GM12875 (cell line): ENCODE results near the gene TSPOAP1.

Experiments
- H3K4me3 ChIP-seq: one replicate; pipeline ENCODE4 v1.5.1; 2011; ENCODE audit warnings: low read depth, low read length, control low read depth
- CTCF ChIP-seq: IDR thresholded peaks from 2 replicates; pipeline ENCODE4 v1.5.1; 2011; ENCODE audit warnings: low read depth, mild to moderate bottlenecking, control low read depth, inconsistent platforms, low read length, moderate library complexity, borderline replicate concordance; ENCODE audit not compliant: insufficient read depth

The TSPOAP1 gene

GRCh38 chr17:58269557-58270291 is 58.9 kb downstream of the TSPOAP1 start:
- H3K4me3 ChIP-seq = no peak overlapping the region
- TF ChIP-seq CTCF = no peak

- H3K4me3 ChIP-seq = no peak overlapping the region
- no peak for TF ChIP-seq CTCF
Measured at GRCh38 chr17:58268774-58269556, 59.6 kb downstream of the TSPOAP1 start.

GRCh38 chr17:58268326-58268725 is 60.3 kb downstream of the TSPOAP1 start:
- no peak for TF ChIP-seq CTCF
- no peak overlapping the region for H3K4me3 ChIP-seq

- no peak for TF ChIP-seq CTCF
- no peak overlapping the region for H3K4me3 ChIP-seq
Measured at GRCh38 chr17:58267347-58268324, 61.0 kb downstream of the TSPOAP1 start.

GRCh38 chr17:58265902-58266875 is 62.4 kb downstream of the TSPOAP1 start:
- H3K4me3 ChIP-seq = no peak overlapping the region
- TF ChIP-seq CTCF = no peak

- no peak overlapping the region for H3K4me3 ChIP-seq
Measured at GRCh38 chr17:58265271-58265670, 63.3 kb downstream of the TSPOAP1 start.

More at GRCh38 chr17:58265271-58265670, 63.3 kb downstream of the TSPOAP1 start:
- no peak for TF ChIP-seq CTCF
